ENCODE results near the gene NUTM1. TPM values are rescaled to one million over a fixed set of nuclear protein-coding genes. Genes with fewer than 3 reads are reported as not detected.

Gene NUTM1
- total RNA-seq, 1 donor: under 0.01 TPM

DNA sequence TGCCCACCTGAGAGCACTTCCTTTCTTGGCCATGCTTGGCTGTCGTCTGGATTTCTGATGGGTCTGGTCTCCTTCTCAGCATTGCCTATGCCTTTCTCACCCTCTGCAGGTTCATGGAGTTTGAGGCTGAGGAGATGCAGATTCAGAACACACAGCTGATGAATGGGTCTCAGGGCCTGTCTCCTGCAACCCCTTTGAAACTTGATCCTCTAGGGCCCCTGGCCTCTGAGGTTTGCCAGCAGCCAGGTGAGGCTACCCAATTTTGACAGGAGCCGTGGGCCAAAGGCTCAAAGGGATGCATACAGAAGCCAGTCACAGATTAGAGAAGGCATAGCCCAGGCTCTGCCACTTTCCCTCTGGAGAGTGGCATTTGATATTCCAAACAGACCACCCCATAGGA, 10.5 kb downstream of the NUTM1 start:
- H4K20me1 ChIP-seq (ENCODE audit: insufficient read depth, low read length): no peaks in the 10 kb centered on the region
- no peak overlapping the region for H3K4me2 ChIP-seq (ENCODE audit: insufficient read depth, low read length)
- no peaks in the 10 kb centered on the region for H3K79me2 ChIP-seq (ENCODE audit: insufficient read depth, low read length)
- H3K4me3 ChIP-seq (ENCODE audit: insufficient read depth, low read length): no peak overlapping the region
- H2AFZ ChIP-seq (ENCODE audit: low read length): no peak overlapping the region
- H3K27ac ChIP-seq (ENCODE audit: low read depth, low read length): no peak overlapping the region
- H3K9me3 ChIP-seq (ENCODE audit: low read depth, low read length): no peaks in the 10 kb centered on the region
- no peak for DNase-seq (ENCODE audit: insufficient read length, low spot score, missing footprints)
- H3K4me1 ChIP-seq (ENCODE audit: insufficient read depth, low read length): no peaks in the 10 kb centered on the region
- TF ChIP-seq CTCF (IDR thresholded peaks at IDR 0.05; ENCODE audit: extremely low read depth, low read depth, low read length): no peak
- H3K36me3 ChIP-seq (ENCODE audit: insufficient read depth, low read length): peaks cover 7% of the 10 kb centered on the region
- no peaks in the 10 kb centered on the region for H3K27me3 ChIP-seq (ENCODE audit: insufficient read depth, low read length)

- Histone ChIP-seq H3K9me3 (ENCODE audit: low read depth, low read length) (no peaks in the 10 kb centered on the region), H3K36me3 (ENCODE audit: insufficient read depth, low read length) (peaks cover 11% of the 10 kb centered on the region), H3K4me2 (ENCODE audit: insufficient read depth, low read length) (no peak overlapping the region), H3K4me1 (ENCODE audit: insufficient read depth, low read length) (no peaks in the 10 kb centered on the region), H3K27me3 (ENCODE audit: insufficient read depth, low read length) (no peaks in the 10 kb centered on the region), H4K20me1 (ENCODE audit: insufficient read depth, low read length) (no peaks in the 10 kb centered on the region), H2AFZ (ENCODE audit: low read length) (no peak overlapping the region), H3K27ac (ENCODE audit: low read depth, low read length) (no peak overlapping the region), H3K4me3 (ENCODE audit: insufficient read depth, low read length) (no peak overlapping the region), H3K79me2 (ENCODE audit: insufficient read depth, low read length) (no peaks in the 10 kb centered on the region)
- no peak for DNase-seq (ENCODE audit: insufficient read length, low spot score, missing footprints)
- TF ChIP-seq CTCF (IDR thresholded peaks at IDR 0.05; ENCODE audit: extremely low read depth, low read depth, low read length): no peak
These were observed 11.2 kb downstream of the NUTM1 start for GRCh38 chr15:34354286-34354685.

DNA sequence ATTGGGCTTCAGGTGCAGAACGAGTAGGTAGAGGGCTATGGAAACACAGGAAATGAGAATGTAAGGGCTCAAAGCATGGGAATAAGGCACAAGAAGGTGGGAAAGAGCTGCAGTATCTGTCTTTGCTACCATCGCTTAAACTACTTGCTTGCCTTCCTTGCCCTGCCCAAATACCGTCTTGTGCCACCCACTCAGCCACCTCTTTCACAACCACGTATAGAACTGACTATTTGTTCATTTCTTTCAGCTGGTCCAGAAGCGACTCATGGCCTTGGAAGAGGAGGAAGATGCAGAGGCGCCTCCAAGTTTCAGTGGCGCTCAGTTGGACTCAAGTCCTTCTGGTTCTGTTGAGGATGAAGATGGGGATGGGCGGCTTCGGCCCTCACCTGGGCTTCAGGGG, 12.1 kb downstream of the NUTM1 start:
- Histone ChIP-seq H3K4me1 (ENCODE audit: insufficient read depth, low read length) (no peaks in the 10 kb centered on the region), H4K20me1 (ENCODE audit: insufficient read depth, low read length) (no peaks in the 10 kb centered on the region), H3K27ac (ENCODE audit: low read depth, low read length) (no peak overlapping the region), H3K9me3 (ENCODE audit: low read depth, low read length) (no peaks in the 10 kb centered on the region), H3K79me2 (ENCODE audit: insufficient read depth, low read length) (no peaks in the 10 kb centered on the region), H3K4me2 (ENCODE audit: insufficient read depth, low read length) (no peak overlapping the region), H2AFZ (ENCODE audit: low read length) (no peak overlapping the region), H3K27me3 (ENCODE audit: insufficient read depth, low read length) (no peaks in the 10 kb centered on the region), H3K4me3 (ENCODE audit: insufficient read depth, low read length) (no peak overlapping the region), H3K36me3 (ENCODE audit: insufficient read depth, low read length) (peaks cover 19% of the 10 kb centered on the region)
- DNase-seq (ENCODE audit: insufficient read length, low spot score, missing footprints): no peak
- TF ChIP-seq CTCF (IDR thresholded peaks at IDR 0.05; ENCODE audit: extremely low read depth, low read depth, low read length): no peak

- no peaks in the 10 kb centered on the region for H3K79me2 ChIP-seq (ENCODE audit: insufficient read depth, low read length)
- no peaks in the 10 kb centered on the region for H3K4me1 ChIP-seq (ENCODE audit: insufficient read depth, low read length)
- H3K4me3 ChIP-seq (ENCODE audit: insufficient read depth, low read length): no peak overlapping the region
- H3K27ac ChIP-seq (ENCODE audit: low read depth, low read length): no peak overlapping the region
- no peak overlapping the region for H3K4me2 ChIP-seq (ENCODE audit: insufficient read depth, low read length)
- peaks cover 34% of the 10 kb centered on the region for H3K36me3 ChIP-seq (ENCODE audit: insufficient read depth, low read length)
- no peaks in the 10 kb centered on the region for H3K9me3 ChIP-seq (ENCODE audit: low read depth, low read length)
- no peak overlapping the region for H2AFZ ChIP-seq (ENCODE audit: low read length)
- H3K27me3 ChIP-seq (ENCODE audit: insufficient read depth, low read length): no peaks in the 10 kb centered on the region
- no peaks in the 10 kb centered on the region for H4K20me1 ChIP-seq (ENCODE audit: insufficient read depth, low read length)
- TF ChIP-seq CTCF (IDR thresholded peaks at IDR 0.05; ENCODE audit: extremely low read depth, low read depth, low read length): no peak
- no peak for DNase-seq (ENCODE audit: insufficient read length, low spot score, missing footprints)
These were observed 14.5 kb downstream of the NUTM1 start for GRCh38 chr15:34357653-34358052.

Measured in osteoblast (primary cell).